T-helper 1 cell treated with Interleukin-12 subunit alpha and Interleukin-12 subunit beta and Interleukin-4 antibody, amounts not matched to agents 30 ng/mL and 1 ng/mL, for 36 hours (primary cell): ENCODE results near the gene DHRS13. TPM values are rescaled to one million over a fixed set of nuclear protein-coding genes. Genes with fewer than 3 reads are reported as not detected.
"Not testable (repeated sequence)": the region's sequence is repeated elsewhere in the genome, so short reads cannot be mapped to it uniquely, and the experiment has no call there.

ENCODE experiments used
- intact Hi-C: fragments of 100-400 bp; cut with micrococcal nuclease; formaldehyde crosslinking; loops from one replicate; pipeline ENCODE4 v1.15.1; 2024
- total RNA-seq: library from RNA; stranded (reverse); gene quantifications from 2 replicates; pipeline ENCODE4 v1.2.3, GENCODE V29; 2022

The DHRS13 gene
- total RNA-seq, 1 donor from 2014 or later, result 22.8 TPM

DNA sequence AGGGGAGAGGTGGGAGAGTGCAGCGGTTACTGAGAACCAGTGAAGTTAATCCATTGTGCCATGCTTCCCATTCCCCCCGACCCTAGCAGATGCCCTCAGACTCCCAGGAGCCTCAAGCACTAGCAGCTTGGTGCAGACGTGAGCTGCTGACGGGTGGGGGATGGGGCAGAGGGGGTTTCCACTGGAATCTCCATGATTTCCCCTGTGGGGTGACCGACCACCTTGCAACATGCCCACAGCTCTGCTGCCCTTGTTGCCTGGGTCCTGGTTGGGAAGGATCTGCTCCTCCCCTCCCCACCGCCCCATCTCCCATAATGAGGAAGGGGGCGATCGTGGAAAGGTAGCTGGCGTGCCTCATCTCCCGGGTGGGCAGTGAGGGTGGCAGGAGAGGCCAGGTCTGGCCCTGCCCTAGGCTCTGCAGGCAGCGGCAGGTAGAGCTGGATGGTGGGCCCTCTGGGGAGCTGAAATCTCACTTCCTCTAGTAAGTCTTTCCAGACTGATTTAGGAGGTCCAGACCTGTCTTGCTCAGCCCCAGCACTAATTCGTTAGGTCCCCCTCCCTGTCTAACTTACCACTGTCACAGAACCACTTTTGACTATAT lies 14.9 kb downstream of the DHRS13 start:
- intact Hi-C loops, result no loop called here

DNA sequence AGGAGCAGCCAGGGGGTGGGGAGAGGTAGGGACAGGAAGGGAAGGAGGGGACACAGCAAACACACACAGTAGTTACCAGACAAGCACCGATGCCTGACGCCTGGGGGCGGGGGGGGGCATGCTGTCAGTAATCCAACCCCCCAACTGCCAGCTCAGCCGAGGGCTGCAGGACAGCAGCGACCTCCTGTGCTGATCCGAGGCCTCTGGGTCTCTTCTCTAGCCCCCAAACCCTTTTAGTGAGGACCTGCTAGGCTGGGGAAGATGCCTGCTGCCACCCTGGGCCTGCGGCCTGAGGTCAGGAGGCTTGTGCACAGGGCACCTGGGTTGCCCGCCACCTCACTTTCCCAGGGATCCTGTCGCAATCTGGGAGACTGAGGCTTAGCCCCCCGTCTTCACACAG lies 16.9 kb downstream of the DHRS13 start:
- intact Hi-C loops, result no loop called here

DNA sequence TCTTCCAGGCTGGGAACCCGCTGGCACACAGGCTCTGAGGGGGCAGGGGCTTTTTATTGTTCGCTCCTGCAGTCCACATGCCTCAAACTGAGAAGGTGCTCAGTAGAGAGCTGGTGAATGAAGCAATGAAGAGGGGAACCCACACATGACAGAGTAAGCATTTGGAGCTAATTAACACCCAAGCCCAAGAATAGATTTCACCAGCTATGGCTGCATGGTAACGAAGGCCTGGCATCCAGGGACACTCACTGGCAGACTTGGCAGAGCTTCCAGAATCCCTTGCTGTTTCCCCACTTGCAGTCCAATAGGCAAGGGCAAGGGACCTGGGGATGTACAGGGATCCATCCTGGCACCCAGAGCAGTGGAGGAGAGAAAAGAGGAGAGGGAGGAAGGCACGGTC lies 17.5 kb downstream of the DHRS13 start:
- intact Hi-C loops, result no loop called here

DNA sequence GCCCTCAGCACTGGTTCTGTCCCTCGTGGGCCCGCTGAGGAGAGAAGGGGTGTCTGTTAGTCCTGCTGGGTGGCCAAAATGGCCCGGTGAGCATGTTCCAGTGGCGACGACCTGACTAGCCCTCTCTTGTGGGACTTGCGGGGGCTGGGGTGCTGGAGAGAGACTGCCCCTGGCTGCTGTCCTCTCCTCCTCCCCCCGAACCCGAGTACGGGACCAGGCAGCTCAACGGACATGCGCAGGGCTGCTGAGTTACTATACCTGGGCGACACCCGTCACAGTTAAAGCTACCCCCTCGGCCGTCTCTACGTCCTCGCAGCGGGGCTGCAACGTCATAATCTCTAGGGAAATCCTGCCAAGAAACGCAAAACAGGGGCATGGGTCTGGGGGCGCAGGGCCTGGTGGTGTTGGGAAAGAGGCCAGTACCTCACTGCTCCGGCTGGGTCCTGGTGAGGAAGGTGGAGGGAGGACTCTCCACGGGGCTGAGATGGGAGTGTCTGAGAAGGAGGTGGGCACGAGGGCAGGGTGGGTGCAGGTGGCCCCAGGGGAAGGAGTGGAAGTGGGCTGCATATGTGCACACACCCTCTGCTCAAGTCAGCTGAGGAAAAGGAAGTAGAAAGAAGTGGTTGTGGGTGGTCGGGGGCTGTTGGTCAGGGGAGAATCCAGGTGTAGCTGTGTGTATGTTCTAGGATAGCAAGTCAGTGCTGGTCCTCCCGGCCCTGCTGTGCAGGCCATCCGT lies 18.7 kb downstream of the DHRS13 start:
- intact Hi-C loops, result no loop called here

DNA sequence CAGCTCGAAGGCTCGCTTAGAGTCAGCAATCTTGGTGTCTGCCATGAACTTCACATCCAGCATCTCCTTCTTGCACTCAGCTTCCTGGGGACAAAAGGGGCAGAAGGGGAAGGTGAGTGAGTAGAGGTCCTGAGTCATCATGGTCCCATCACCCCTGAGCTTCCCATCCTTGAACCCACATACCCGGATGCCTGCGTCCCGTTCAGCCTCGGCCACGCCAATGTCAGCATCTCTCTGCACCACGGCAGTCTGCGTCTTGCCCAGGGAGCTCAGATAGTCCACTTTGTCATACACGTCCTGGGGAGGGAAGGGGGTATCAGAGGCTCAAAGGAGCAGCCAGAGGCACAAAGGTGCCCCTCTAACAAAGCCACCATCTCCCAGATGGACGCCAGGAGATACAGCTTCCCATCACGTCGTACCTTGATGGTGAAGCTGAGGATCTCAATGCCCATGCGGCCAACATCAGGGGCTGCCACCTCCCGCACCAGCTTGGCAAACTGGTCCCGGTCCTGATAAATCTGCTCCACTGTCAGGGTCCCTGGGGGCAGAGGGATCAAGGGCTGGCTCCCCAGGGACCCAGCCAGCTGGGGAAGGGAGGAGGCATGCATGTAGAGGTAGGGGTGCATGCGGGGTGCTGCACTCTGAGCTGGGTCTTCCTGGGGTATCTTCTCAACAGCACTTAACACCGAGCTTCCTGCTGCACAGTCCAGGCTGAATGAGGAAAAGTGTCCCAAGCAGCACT lies 20.6 kb downstream of the DHRS13 start:
- intact Hi-C loops, result no loop called here

DNA sequence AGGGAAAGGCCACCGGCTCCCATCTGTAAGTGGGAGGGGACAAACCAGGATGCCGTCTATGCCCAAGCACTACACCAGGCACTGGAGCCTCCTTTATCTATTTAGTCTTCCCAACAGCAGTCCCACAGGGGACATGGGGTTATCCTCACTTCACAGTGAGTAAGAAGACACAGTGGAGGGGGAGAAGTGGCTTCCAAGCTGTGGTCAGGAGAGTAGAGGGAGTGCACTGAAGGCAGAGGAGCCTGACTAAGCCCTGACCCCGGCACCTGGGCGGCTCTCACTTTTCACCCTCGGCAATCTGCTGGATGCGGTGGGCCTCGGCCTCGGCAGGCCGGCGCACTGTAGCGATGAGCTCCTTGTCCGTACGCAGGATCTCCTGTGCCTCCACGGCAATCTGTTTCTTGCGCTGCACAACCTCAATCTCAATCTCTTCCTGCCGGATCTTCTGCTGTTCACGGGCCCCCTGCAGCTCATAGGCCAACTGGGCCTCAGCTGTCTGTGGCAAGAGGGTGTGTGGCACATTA lies 21.3 kb downstream of the DHRS13 start:
- intact Hi-C loops, result no loop called here

DNA sequence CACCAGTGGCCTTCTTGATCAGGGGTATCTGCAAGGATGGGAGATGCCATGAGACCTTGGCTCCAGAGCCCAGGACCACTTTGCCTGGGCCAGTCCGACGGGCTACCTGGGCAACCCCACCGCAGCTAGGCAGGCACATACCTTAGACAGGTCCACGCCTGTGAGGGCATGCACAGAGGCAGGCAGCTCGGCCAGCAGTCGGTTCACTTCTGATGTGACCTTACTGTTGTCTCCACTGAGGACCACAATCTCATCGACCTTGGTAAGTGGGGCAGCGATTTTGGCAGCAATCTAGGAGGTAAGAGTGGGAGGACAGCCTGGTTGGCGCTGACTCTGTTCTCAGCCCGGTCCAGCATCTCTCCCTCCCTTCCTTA lies 22.3 kb downstream of the DHRS13 start:
- intact Hi-C loops, result no loop called here

DNA sequence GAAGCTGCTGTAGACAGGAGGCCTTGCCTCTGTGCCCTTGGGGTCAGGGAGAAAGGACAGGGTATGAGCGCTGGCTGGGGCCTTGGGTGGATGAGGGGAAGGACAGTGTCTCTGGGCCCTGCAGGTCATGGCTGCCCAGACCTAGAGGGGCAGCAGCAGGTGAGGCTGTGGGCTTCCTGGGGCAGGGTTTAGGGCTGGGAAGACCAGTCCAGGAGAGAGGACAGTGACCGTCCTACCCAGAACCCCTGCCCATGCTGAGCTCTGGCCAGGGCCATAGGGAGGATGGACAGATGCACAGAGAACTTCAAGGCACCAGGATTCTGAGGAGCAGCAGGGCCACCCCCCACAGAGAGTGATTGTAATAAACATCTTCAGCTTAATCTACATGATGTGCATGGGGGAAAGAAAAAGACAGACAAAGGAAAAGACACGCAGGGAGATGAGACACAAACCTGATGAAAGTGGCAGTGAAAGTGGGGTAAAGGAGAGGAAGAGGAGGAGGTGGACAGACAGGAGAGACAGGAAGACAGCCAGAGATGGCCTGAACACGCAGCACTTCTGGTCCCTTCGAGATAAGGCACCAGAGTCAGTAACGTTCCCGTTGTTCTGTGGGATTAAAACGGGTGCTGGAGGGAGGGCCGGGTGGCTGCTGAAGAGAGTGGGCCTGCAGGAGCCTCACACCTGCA lies 22.9 kb downstream of the DHRS13 start:
- intact Hi-C loops, result loop anchor here (2.0 kb wide), 1 partner anchor 31 kb away; no protein-coding TSS in a partner anchor

DNA sequence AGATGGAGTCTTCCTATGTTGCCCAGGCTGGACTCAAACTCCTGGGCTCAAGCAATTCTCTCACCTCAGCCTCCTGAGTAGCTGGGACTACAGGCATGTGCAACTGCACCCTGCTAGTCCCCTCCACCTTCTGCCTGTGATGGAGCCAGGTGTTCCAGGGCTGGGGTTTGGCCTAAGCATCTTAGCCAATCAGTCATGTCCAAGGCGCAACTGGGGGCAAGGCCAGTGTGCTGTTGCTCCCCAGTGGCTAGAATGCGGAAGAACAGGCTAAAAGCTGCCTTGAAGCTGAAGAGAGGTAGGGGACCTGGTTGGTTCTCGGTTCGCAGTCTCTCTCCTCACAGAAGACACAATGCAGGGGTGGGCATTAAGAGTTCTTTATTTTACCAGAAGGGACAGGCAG lies 23.9 kb downstream of the DHRS13 start:
- intact Hi-C loops, result loop anchor here (2.0 kb wide), 1 partner anchor 30 kb away; no protein-coding TSS in a partner anchor

DNA sequence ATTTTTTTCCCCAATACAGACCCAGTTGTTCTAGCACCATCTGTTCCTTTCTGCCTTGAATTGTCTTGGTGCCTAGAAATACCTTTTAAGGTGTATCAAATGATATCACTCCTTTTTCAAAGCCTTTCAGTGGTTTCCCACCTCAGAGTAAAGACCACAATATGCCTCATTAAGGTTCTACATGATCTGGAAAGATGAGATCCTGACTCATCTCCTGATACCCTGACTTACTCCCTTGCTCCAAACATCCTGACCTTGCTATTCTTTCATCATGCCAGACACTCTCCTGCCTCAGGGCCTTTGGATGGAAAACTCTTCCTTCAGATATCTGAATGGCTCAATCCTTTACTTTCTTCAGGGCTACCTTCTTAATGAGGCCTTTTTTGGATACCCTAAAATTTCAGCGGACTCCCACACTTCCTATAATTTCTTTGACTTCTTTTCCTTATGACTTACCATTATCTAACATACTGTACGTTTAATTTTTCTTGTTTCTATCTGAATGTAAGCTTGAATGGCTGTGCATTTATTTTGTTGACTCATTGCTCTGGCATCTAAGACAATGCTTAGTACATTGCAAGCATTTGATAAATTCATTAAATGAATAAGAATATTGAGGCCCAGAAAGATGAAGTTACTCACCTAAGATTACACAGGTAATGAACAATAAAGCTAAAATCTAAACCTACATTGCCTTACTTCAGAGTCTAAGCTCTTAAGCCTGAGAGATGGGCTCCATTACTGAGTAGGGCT lies 24.5 kb downstream of the DHRS13 start:
- intact Hi-C loops, result loop anchor here (2.0 kb wide), 1 partner anchor 30 kb away; no protein-coding TSS in a partner anchor

DNA sequence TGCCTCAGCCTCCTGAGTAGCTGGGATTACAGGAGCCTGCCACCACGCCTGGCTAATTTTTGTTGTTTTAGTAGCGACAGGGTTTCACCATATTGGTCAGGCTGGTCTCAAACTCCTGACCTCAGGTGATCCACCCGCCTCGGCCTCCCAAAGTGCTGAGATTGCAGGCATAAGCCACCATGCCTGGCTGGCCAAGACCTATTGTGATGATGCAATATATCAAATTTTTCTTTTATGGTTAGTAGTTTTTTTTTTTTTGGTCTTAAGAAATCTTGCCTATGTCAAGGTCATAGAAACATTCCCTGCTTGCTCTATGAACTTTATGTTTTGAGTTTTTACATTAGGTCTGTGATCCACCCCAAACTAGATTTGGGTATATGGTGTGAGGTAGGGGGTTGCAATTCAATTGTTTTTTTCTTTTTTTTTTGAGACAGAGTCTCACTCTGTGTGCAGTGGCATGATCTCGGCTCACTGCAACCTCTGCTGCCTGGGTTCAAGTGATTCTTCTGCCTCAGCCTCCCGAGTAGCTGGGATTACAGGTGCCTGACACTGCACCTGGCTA lies 25.6 kb downstream of the DHRS13 start:
- intact Hi-C loops, result not testable (repeated sequence)

DNA sequence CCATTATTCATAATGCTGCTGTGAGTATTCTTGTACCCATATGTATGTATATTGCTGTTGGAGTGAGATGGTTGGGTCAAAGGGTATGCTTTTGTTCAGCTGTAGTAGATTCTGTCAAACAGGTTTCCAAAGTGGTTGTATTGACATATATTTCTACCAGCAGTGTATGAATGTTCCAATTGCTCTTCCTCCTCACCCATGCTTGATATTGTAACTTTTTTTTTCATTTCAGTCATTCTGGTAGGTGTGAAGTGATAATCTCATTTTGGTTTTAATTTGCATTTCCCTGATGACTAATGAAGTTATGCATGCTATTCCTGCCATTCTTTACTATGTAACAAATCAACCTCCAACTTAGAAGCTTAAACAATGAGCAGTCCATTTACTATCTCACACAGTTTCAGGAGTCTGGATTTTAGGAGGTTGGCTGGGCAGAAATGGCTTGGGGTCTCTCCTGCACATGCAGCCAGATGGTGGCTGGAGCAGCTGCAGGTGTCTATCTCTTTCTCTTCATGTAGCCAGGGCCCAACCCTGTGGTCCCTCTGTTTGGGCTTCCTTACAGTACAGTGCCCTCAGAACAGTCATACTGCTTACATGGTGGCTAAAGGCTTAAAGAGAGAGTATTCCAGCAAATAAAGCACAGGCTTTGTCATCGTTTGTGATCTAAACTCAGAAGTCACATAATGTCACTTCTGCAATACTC lies 26.9 kb downstream of the DHRS13 start:
- intact Hi-C loops, result no loop called here

DNA sequence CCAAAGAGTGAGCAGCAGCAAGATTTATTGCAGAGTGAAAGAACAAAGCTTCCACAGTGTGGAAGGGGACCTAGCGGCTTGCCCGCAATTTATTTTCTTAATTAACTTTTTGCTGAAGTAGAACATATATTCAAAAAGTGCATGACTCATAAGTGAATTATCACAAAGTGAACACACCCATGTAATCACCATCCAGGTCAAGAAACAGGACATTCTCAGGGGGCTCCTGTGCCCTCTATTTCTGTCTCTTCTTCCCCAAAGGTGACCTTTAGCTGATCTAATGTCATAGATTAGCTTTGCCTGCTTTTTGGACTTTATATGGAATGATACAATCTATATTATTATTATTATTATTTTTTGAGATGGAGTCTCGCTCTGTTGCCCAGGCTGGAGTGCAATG lies 28.1 kb downstream of the DHRS13 start:
- intact Hi-C loops, result no loop called here

DNA sequence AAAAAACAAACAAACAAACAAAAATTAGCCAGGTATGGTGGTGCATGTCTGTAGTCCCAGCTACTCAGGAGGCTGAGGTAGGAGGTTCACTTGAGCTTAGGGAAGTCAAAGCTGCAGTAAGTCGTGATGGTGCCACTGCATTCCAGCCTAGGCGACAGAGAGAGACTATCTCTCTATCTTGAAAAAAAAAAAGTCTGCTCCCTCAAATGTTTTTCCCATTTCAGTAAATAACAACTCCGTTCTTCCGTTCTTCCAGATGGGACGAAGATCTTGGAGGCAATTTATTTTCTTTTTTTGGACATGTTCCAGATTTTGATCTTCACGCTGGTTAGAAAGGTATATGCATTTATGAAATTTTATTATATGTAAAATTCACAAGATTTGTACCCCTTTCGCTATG lies 29.0 kb downstream of the DHRS13 start:
- intact Hi-C loops, result no loop called here

DNA sequence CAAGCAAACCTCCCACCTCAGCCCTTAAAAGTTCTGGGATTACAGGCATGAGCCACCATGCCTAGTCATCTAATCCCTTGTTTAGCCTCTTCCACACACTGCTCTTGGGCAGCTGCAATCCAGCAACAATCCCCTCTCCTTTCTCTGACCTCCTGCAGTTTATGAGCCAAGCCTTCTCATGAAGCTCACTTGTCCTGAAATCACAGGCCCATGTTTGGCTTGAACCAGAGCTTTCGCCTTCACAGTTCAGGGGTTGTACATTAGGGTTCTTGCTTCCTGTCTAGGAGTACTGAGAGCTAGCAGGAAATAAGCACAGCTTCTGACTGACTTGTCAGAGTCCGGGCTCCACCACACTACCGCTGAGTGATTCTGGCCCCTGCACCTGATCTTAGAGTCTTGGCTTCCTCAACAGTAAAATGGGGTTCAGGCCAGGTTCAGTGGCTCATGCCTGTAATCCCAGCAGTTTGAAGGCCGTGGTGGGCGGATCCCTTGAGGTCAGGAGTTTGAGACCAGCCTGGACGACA lies 31.8 kb downstream of the DHRS13 start:
- intact Hi-C loops, result loop anchor here (1.0 to 2.0 kb wide), 2 partner anchors 17 to 22 kb away; no protein-coding TSS in a partner anchor

DNA sequence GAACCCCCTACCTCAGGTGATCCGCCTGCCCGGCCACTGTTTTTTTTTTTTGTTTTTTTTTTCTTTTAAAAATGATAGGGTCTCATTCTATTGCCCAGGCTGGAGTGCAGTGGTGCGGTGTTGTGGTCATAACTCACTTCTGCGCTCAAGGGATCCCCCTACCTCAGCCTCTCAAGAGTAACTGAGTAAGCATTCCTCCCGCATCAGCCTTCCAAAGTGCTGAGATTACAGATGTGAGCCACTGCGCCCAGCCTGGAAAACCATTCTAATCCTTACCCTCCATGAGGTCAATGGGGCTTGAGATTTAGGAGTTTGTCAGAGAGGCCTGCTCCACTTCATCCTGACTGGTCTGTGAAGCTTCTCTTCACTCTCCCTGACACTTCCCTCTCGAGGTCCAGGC lies 35.6 kb downstream of the DHRS13 start:
- intact Hi-C loops, result no loop called here

DNA sequence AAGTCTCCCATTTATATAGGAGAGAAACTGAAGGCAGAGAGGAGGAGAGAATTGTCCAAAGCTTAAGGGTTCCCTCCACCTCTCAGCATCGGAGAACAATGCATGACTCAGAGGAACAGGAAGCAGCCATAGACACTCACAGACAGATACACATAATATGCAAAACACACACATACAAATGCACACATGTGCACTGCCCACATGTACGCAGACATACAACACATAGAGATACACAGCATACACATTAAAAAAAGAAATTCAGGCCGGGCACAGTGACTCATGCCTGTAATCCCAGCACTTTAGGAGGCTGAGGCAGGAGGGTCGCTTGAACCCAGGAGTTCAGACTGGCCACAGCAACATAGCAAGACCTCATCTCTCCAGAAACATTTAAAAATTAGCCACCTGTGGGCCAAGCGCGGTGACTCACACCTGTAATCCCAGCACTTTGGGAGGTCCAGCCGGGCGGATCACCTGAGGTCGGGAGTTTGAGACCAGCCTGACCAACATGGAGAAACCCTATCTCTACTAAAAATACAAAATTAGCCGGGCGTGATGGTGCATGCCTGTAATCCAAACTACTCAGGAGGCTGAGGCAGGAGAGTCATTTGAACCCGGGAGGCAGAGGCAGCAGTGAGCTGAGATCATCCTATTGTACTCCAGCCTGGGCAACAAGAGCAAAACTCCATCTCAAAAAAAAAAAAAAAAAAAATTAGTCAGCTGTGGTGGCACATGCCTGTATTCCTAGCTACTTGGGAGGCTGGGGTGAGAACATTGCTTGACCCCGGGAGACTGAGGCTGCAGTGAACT lies 36.7 kb downstream of the DHRS13 start:
- intact Hi-C loops, result no loop called here

DNA sequence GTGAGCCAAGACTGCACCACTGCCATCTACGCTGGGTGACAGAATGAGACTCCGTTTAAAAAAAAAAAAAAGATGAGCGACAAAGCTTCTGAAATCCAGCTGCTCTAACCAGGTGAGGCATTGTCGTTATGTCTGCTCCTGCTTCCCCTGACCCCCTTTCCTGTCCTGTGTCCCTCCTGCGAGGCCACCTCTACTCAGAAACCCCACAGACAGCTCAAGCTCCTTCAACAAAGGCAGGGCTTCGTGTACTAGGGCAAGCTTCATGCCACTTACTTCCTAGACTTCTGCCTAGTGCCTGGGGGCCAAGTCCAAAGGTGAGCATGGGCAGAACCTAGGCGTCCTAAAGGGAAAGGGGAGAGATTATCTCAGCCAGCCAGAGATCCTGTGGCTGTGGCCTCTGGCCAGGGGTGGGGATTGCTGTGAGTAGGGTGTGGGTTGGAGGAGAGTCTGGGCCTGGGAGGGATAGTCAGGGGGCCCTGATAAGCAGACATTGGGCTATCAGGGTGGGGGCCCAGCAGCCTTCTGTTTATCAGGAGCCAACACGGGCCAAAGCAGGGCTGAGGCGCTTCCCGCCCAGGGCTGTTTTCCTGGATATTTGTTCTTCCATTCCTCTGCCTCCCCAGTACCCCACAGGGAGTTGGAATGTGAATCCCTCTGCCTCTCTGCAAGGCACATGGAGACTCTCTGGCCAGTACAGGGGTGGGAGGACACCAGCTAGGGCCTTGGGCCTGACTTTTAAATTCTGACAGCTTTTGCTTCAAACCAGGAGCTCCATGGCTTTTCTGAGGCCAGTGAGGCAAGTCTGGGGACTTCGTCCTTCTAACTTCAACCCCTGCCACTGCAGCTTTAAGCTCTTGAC lies 37.7 kb downstream of the DHRS13 start:
- intact Hi-C loops, result no loop called here
